Left lung (tissue), 14 donors: Measurements from ENCODE around the gene AQP6. TPM values are rescaled to one million over a fixed set of nuclear protein-coding genes. Genes with fewer than 3 reads are reported as not detected.

Experiments used
- ATAC-seq: fragments of 200-7000 bp; cut with Tn5 transposase; one replicate; pipeline ENCODE4 v1.9.1; 2020; ENCODE audit warnings: moderate library complexity
- DNase-seq, 4 donors: peaks; one replicate each; pipeline ENCODE4 v3.0.0-alpha.2; 2013 to 2020
- H3K27ac ChIP-seq, 2 donors: fragments of 200-600 bp; sonication (generic) in 1 of 2; one replicate each; pipeline versions ENCODE4 v1.5.0 to v1.8.0; 2020 to 2021
- H3K27me3 ChIP-seq, 2 donors: fragments of 200-600 bp; sonication (generic) in 1 of 2; one replicate each; pipeline versions ENCODE4 v1.5.0 to v1.8.0; 2020 to 2021
- H3K36me3 ChIP-seq, 2 donors: fragments of 200-600 bp; sonication (generic) in 1 of 2; one replicate each; pipeline versions ENCODE4 v1.5.0 to v1.8.0; 2020 to 2021
- H3K4me1 ChIP-seq, 2 donors: fragments of 200-600 bp; one replicate each; pipeline ENCODE4 v1.8.0; 2021
- H3K4me3 ChIP-seq, 2 donors: fragments of 200-600 bp; sonication (generic) in 1 of 2; one replicate each; pipeline versions ENCODE4 v1.5.0 to v1.8.0; 2020 to 2021; ENCODE audit warnings: mild to moderate bottlenecking in 1 of 2
- H3K9me3 ChIP-seq, 2 donors: fragments of 200-600 bp; sonication (generic) in 1 of 2; one replicate each; pipeline versions ENCODE4 v1.5.0 to v1.8.0; 2020 to 2021
- intact Hi-C, 2 donors: fragments of 100-400 bp; cut with DNase I; formaldehyde crosslinking; loops; one replicate each; pipeline versions ENCODE4 v1.11.2 to v1.14.2; 2022
- long read RNA-seq, 12 donors: library from polyadenylated mRNA in 2 of 12; unstranded in 2 of 12; transcript quantifications; one replicate each; pipeline ENCODE4 v2.0.0 and lab custom pipeline, GENCODE V29; 2019 to 2026
- polyA plus RNA-seq, 6 donors: library from polyadenylated mRNA; unstranded; fragments of 120-200 nt; gene quantifications; one replicate each; pipeline ENCODE4 v1.2.1, GENCODE V29; 2013; ENCODE audit not compliant: insufficient read length in 6 of 6
- total RNA-seq, 2 donors: library from RNA; stranded (reverse); fragmentation: NEBNext Ultra II Directional; extraction: Animal tissue kit (Norgen Biotek cat#: 25700); gene quantifications; one replicate each; pipeline ENCODE4 v1.2.1, GENCODE V29; 2021
- TF ChIP-seq, protein P1 (sequence below), 2 donors: fragments of 200-600 bp; sonication (generic) in 1 of 2; IDR thresholded peaks; one replicate each; pipeline versions ENCODE4 v1.5.0 to v1.8.0; 2021; ENCODE audit warnings: antibody characterized with exemption in 2 of 2
- donor health status: DM: no; HTN: yes; CAD: no.
- donor health status: DM: no; HTN: no; CAD: no.

Gene AQP6, protein sequence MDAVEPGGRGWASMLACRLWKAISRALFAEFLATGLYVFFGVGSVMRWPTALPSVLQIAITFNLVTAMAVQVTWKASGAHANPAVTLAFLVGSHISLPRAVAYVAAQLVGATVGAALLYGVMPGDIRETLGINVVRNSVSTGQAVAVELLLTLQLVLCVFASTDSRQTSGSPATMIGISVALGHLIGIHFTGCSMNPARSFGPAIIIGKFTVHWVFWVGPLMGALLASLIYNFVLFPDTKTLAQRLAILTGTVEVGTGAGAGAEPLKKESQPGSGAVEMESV
- total RNA-seq (under 1 TPM in 1 of 2 donors, not detected in 1; 0.09 TPM), polyA plus RNA-seq (under 1 TPM; 0.21 to 0.56 (median 0.37) TPM)
- long read RNA-seq, donor 1 = 0 reads
- long read RNA-seq, donor 2 = 0 reads
- long read RNA-seq, donor 3, partial matches to known transcripts = 0 of 5 reads
- long read RNA-seq, donor 3, other reads (novel, unspliced or antisense) = 5 of 5 reads
- long read RNA-seq, donor 4 = 0 reads
- long read RNA-seq, donor 5 = 0 reads
- long read RNA-seq, donor 6 = 0 reads
- long read RNA-seq, donor 7 = 0 reads
- long read RNA-seq, donor 8 = 0 reads
- long read RNA-seq, donor 9 = 0 reads
- long read RNA-seq, donor 10 = 0 reads
- long read RNA-seq, donor 11 = 0 reads
- long read RNA-seq, donor 12 = 0 reads

DNA sequence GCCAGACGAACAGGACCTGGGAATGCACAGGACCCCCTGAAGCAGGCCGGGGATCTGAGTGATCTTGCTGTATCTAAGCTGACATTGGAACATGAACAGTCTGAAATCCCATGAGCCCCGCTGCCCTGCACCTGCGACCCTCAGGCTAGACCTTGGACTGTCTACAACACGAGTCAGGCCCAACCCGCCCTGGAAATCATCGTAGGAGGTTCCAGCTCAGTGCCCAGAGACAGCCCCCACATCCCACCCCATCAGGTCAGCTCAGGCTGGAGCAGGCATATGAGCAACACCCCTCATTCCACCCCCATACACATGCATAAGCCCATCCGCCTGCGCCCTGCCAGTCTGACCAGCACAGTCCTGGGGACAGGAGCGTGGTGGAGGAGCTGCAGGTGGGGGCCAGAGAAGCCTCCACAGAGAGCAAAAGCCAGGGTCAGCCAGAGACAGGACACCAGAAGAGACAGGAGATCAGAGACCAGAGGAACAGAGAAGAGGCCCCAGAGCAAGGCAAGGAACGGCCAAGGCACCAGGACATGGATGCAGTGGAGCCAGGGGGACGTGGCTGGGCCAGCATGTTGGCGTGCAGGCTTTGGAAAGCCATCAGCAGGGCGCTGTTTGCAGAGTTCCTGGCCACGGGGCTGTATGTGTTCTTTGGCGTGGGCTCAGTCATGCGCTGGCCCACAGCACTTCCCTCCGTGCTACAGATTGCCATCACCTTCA, at the start of gene AQP6:
AQP6 (plus strand) TSS at position 307 of the 720 bp plus-strand sequence; CDS start at position 534, 227 bp downstream.
- no peak for DNase-seq
- Histone ChIP-seq H3K27ac (no peak within 1 kb of the TSS), H3K27me3 (peaks cover 0 to 43% of the 10 kb centered on the region in 2 donors), H3K4me1 (peaks cover 5 to 9% of the 10 kb centered on the region in 2 donors), H3K36me3 (no peaks in the 10 kb centered on the region), H3K9me3 (no peaks in the 10 kb centered on the region), H3K4me3 (no peak within 1 kb of the TSS)
- no peak for ATAC-seq
- TF ChIP-seq, protein P1, sequence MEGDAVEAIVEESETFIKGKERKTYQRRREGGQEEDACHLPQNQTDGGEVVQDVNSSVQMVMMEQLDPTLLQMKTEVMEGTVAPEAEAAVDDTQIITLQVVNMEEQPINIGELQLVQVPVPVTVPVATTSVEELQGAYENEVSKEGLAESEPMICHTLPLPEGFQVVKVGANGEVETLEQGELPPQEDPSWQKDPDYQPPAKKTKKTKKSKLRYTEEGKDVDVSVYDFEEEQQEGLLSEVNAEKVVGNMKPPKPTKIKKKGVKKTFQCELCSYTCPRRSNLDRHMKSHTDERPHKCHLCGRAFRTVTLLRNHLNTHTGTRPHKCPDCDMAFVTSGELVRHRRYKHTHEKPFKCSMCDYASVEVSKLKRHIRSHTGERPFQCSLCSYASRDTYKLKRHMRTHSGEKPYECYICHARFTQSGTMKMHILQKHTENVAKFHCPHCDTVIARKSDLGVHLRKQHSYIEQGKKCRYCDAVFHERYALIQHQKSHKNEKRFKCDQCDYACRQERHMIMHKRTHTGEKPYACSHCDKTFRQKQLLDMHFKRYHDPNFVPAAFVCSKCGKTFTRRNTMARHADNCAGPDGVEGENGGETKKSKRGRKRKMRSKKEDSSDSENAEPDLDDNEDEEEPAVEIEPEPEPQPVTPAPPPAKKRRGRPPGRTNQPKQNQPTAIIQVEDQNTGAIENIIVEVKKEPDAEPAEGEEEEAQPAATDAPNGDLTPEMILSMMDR (IDR thresholded peaks at IDR 0.05) = no peak
- intact Hi-C loops = loop anchor here in 1 of 2 donors (5.0 kb wide), 1 partner anchor 90 kb away; no protein-coding TSS in a partner anchor

DNA sequence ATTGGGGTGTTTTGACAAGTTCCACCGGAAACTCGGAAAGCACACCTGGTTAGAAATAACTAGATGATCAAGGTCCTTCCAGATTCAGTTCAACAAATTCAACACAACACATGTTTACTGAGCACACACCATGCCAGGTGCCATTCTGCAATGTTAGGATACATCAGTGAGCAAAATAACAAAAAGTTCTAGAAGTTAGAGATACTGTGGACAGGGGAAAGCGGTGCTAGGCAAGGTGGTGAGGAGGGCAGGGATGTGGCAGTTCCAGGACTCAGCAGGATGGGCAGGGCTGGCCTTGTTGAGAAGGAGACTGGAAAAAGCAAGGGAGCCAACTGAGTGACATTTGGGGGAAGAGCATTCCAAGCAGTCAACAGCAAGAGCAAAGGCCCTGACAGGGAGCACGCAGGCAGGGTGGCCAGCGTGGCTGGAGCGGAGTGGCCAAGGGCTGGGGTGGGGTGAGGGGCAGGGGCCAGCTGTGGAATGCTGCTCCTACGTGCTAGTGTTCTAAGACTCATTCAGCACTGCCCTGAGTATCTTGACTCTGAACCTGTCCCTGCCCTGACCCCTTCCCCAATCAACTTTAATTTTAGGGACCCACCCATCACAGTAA, 49.6 kb upstream of the AQP6 start:
- intact Hi-C loops = no loop called here
- Histone ChIP-seq H3K4me3 (no peak overlapping the region), H3K9me3 (no peaks in the 10 kb centered on the region), H3K27ac (no peak overlapping the region), H3K4me1 (peaks cover 0 to 8% of the 10 kb centered on the region in 2 donors), H3K36me3 (no peaks in the 10 kb centered on the region), H3K27me3 (no peaks in the 10 kb centered on the region)
- DNase-seq (peak in 1 of 4 donors; percentile 50), ATAC-seq (peak; percentile 17)
- TF ChIP-seq, protein P1 (IDR thresholded peaks at IDR 0.05) = no peak

DNA sequence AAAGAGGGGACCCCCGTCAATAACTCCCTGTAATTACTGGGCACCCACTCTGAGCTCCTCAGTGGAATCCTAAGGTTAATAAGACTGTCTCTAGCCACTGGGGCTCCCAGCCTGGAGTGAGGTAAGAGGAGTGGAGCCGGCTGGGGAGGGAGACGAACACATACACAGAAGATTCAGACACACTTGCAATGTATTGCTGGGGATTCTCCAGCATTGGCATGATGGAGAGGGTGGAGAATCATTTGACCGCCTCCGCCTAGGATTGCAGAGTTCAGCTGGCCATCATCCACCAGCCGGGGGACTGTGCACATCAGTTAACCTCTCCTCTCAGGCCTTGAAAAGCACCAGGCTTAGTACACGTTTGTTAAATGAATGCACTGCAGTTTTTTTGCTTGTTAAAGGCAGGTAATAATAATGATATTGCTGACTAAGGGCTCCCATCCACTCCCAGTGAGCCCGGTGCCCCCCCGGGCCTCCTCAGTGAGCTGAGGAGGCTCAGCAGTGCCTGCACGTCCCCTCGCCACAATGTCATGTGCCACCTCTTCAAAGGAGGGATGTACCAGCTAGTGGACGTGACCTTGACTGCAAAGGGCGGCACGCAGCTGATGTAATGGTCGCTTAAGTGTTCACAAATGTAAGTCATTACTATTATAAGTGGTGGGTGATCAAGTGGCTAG, 48.7 kb upstream of the AQP6 start:
- Histone ChIP-seq H3K27me3 (no peaks in the 10 kb centered on the region), H3K4me1 (peaks cover 0 to 8% of the 10 kb centered on the region in 2 donors), H3K36me3 (no peaks in the 10 kb centered on the region), H3K4me3 (no peak overlapping the region), H3K27ac (no peak overlapping the region), H3K9me3 (no peaks in the 10 kb centered on the region)
- no peak for ATAC-seq
- intact Hi-C loops = no loop called here
- TF ChIP-seq, protein P1 (IDR thresholded peaks at IDR 0.05) = no peak
- peak in 1 of 4 donors; percentile 35 for DNase-seq

DNA sequence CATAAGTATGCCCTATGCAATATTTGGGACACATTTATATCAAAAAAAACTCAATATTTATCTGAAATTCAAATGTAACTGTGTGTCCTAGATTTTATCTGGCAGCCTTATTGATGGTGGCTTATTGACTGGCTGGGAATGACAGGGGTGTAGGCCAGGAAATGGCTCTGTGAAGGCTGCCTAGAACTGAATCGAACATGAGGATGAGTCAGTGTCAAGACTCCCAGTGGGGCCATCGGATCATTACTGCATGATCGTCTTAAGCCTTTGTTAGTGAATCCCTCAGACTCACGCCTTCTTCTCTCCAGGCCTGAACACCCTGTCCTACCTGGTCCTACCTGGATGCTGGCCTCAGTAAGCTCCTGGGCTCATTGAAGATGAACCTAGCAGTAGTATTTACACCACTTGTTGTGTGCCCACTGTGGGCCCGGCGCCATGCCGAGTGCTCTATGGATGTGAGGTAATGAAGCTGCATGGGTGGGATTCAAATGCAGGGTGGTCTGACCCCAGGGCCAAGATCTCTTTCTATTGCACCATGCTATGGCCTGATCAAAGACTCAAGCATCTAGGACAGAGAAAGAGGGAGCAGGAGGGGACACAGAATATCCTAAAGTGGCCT, 48.0 kb upstream of the AQP6 start:
- H3K27me3 ChIP-seq = no peaks in the 10 kb centered on the region
- peaks cover 0 to 8% of the 10 kb centered on the region in 2 donors for H3K4me1 ChIP-seq
- H3K9me3 ChIP-seq = no peaks in the 10 kb centered on the region
- H3K27ac ChIP-seq = no peak overlapping the region
- ATAC-seq (no peak), DNase-seq (peak in 1 of 4 donors; percentile 71)
- H3K4me3 ChIP-seq = no peak overlapping the region
- H3K36me3 ChIP-seq = no peaks in the 10 kb centered on the region
- intact Hi-C loops = no loop called here
- TF ChIP-seq, protein P1 (IDR thresholded peaks at IDR 0.05) = no peak
